ENCODE measurements around the gene ZNF467. TPM values are rescaled to one million over a fixed set of nuclear protein-coding genes. Genes with fewer than 3 reads are reported as not detected.

Gene ZNF467
- total RNA-seq, 4 donors from 2014 or later, result 4.2 to 15.4 (median 9.3) TPM

- 100% methylated on average over 1 of the region's 22 CpGs for WGBS, 2 donors (ENCODE audit: low coverage in 1 of 2)
- no peak overlapping the region for H3K4me3 ChIP-seq
Measured at GRCh38 chr7:149783386-149784250, 10.2 kb upstream of the ZNF467 start.

GRCh38 chr7:149782682-149783345 lies 9.4 kb upstream of the ZNF467 start:
- Histone ChIP-seq H3K36me3 (no peaks in the 10 kb centered on the region), H3K27me3 (peaks cover 19% of the 10 kb centered on the region), H3K9me3 (no peaks in the 10 kb centered on the region), H3K27ac (no peak overlapping the region), H3K4me1 (peaks cover 0 to 12% (median 0%) of the 10 kb centered on the region in 3 donors), H3K4me3 (no peak overlapping the region)
- TF ChIP-seq POLR2AphosphoS5 (IDR thresholded peaks at IDR 0.05) (no peak), EP300 (IDR thresholded peaks at IDR 0.05) (no peak), CTCF (IDR thresholded peaks at IDR 0.05) (no peak), POLR2A (IDR thresholded peaks at IDR 0.05) (no peak)
- no peak for ATAC-seq
- WGBS, 2 donors (ENCODE audit: low coverage in 1 of 2), result 92% methylated on average over 2 of the region's 18 CpGs; no CpG with 5 or more reads in 1 of the 2 donors

More at GRCh38 chr7:149783386-149784250, 10.2 kb upstream of the ZNF467 start:
- H3K27me3 ChIP-seq, result peaks cover 27% of the 10 kb centered on the region
- H3K9me3 ChIP-seq, result no peaks in the 10 kb centered on the region
- TF ChIP-seq POLR2A (IDR thresholded peaks at IDR 0.05), result no peak
- TF ChIP-seq EP300 (IDR thresholded peaks at IDR 0.05), result no peak
- TF ChIP-seq CTCF (IDR thresholded peaks at IDR 0.05), result no peak
- no peak for TF ChIP-seq POLR2AphosphoS5 (IDR thresholded peaks at IDR 0.05)
- no peaks in the 10 kb centered on the region for H3K36me3 ChIP-seq
- no peak overlapping the region for H3K27ac ChIP-seq
- ATAC-seq, result no peak
- H3K4me1 ChIP-seq, result peaks cover 0 to 15% (median 0%) of the 10 kb centered on the region in 3 donors

GRCh38 chr7:149781921-149782320 lies 8.5 kb upstream of the ZNF467 start:
- TF ChIP-seq POLR2AphosphoS5 (IDR thresholded peaks at IDR 0.05), result no peak
- no peak for TF ChIP-seq CTCF (IDR thresholded peaks at IDR 0.05)
- no peak for TF ChIP-seq EP300 (IDR thresholded peaks at IDR 0.05)
- no peak for TF ChIP-seq POLR2A (IDR thresholded peaks at IDR 0.05)
- WGBS, 2 donors (ENCODE audit: low coverage in 1 of 2), result 100% methylated on average over 5 of the region's 13 CpGs; no CpG with 5 or more reads in 1 of the 2 donors

GRCh38 chr7:149780636-149781419 lies 7.4 kb upstream of the ZNF467 start:
- H3K27ac ChIP-seq, result no peak overlapping the region
- no peak for TF ChIP-seq EP300 (IDR thresholded peaks at IDR 0.05)
- no peak for TF ChIP-seq POLR2AphosphoS5 (IDR thresholded peaks at IDR 0.05)
- no peak for TF ChIP-seq POLR2A (IDR thresholded peaks at IDR 0.05)
- TF ChIP-seq CTCF (IDR thresholded peaks at IDR 0.05), result no peak
- no peaks in the 10 kb centered on the region for H3K36me3 ChIP-seq
- H3K27me3 ChIP-seq, result peaks cover 11% of the 10 kb centered on the region
- no peaks in the 10 kb centered on the region for H3K9me3 ChIP-seq
- no CpG with 5 or more reads among the region's 16 CpGs for WGBS, 2 donors (ENCODE audit: low coverage in 1 of 2)
- H3K4me3 ChIP-seq, result no peak overlapping the region
- no peak for ATAC-seq
- H3K4me1 ChIP-seq, result peaks cover 0 to 9% (median 0%) of the 10 kb centered on the region in 3 donors

More at GRCh38 chr7:149781921-149782320, 8.5 kb upstream of the ZNF467 start:
- H3K27me3 ChIP-seq, result peaks cover 11% of the 10 kb centered on the region
- no peaks in the 10 kb centered on the region for H3K36me3 ChIP-seq
- ATAC-seq, result no peak
- H3K4me3 ChIP-seq, result no peak overlapping the region
- peaks cover 0 to 4% (median 0%) of the 10 kb centered on the region in 3 donors for H3K4me1 ChIP-seq
- H3K9me3 ChIP-seq, result no peaks in the 10 kb centered on the region
- no peak overlapping the region for H3K27ac ChIP-seq
